Heart left ventricle (tissue), 13 donors: ENCODE measurements around the gene FBLN2.

Source experiments
- CTCF ChIP-seq, 12 donors: fragments of 200-600 bp; sonication (generic) in 4 of 12; IDR thresholded peaks; one replicate each; pipeline versions ENCODE4 v1.5.0 to v1.8.0; 2018 to 2022; ENCODE audit warnings: antibody characterized with exemption in 12 of 12, mild to moderate bottlenecking in 5 of 12
- POLR2A ChIP-seq, 2 donors: fragments of 450-650 bp; IDR thresholded peaks; one replicate each; pipeline ENCODE4 v1.6.1; 2017; ENCODE audit warnings: antibody characterized with exemption in 2 of 2, mild to moderate bottlenecking in 2 of 2, moderate library complexity in 2 of 2
- donor health status: ischemic (EF 13 %, LVEDD 7.1; RV severe dilation, severe dysfunction).
- donor health status: DM: no; HTN: yes; CAD: no.
- donor health status: DM: no; HTN: no; CAD: no.
- donor health status: ischemic (EF 25% LVEDD 6.9; RV normal size, moderate dysfunction).
- donor health status: ischemic (EF 25% LVEDD 5.7; RV mildly dilated, moderate dysfunction).
- donor health status: ischemic (EF 35%, LVEDD 5.7; RV mildly dilated, moderate dysfunction).
- donor health status: nonischemic (EF 11% LVEDD 7.7; RV severe dilation, severe dysfunction).
- donor health status: DM: yes; HTN: yes; CAD: no.
- donor health status: PGD.
- donor health status: ischemic (EF 29% LVEDD 5.4; RV normal size, mild dysfunction).
- donor health status: nonischemic (EF 23%, LVEDD 6.1; RV moderate dilation, normal function).

GRCh38 chr3:13537909-13538296, 11.0 kb upstream of the FBLN2 start:
- TF ChIP-seq CTCF (IDR thresholded peaks at IDR 0.05) (no peak), POLR2A (IDR thresholded peaks at IDR 0.05) (no peak)
